GM18498 (cell line): Measurements from ENCODE around the gene GARIN6.
"Not testable (repeated sequence)": the region's sequence is repeated elsewhere in the genome, so short reads cannot be mapped to it uniquely, and the experiment has no call there.

Source experiments
- ATAC-seq: cut with Tn5 transposase; IDR thresholded peaks from one replicate; pipeline ENCODE4 v1.9.1; 2021; ENCODE audit warnings: mild to moderate bottlenecking, moderate library complexity; ENCODE audit not compliant: unreplicated experiment

GARIN6 gene

DNA sequence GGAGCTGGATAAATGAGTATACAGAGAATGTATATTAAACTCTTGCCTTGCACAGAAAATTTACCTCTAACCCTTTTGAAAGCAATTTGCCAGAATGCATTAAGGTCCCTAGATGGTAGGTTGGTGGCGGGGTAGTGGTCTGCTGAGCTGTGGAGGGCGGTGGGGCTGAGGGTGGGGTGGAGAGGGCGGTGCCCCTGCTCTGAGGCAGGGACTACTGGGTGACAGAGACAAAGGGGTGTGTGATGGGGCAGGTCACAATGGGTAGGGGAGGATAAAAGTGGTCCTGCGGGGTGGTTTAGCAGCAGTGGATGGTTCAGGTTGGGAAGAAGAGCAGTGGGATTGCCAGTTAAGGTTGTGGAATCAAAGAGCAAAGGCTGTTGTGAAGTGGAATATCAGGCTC is at the start of gene GARIN6:
Gene GARIN6, plus strand, starts transcription at position 301 of the 400 bp plus-strand sequence. CDS start 422 bp downstream, outside the sequence.
- no peak for ATAC-seq

DNA sequence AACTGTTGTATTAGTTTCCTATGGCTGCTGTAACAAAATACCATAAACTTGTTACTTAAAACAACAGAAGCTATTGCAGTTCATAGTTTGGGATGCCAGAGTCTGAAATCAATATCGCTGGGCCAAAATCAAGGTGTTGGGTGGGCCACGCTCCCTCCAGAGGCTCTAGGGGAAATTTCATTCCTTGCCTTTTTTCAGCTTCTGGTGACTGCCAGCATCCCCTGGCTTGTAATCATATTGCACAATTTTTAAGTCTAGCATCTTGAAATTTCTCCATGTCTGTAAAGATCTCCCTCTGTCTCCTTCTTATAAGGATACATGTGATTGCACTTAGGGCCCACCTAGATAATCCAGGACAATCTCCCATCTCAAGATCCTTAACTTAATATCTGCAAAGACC is 48.8 kb upstream of the GARIN6 start:
- ATAC-seq = no peak

DNA sequence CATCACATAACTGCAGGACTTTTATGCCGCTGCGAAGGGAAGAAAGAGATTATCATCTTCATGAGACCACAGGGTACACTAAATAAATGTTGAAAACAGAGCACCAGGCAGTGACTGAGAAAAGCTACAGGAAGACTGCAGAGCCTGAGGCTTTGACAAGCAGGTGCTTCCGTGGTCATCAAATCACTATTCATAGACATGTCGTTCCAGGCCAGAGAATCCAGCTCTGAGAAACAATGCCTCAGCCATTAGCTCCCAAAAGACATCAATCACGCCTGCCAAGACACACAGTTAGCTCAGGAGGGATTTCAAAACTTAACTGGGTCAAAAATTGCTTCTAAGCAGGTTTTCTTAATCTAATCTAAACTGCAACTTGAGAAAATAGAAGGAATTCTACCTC is 47.2 kb upstream of the GARIN6 start:
- peak; percentile 90 for ATAC-seq

DNA sequence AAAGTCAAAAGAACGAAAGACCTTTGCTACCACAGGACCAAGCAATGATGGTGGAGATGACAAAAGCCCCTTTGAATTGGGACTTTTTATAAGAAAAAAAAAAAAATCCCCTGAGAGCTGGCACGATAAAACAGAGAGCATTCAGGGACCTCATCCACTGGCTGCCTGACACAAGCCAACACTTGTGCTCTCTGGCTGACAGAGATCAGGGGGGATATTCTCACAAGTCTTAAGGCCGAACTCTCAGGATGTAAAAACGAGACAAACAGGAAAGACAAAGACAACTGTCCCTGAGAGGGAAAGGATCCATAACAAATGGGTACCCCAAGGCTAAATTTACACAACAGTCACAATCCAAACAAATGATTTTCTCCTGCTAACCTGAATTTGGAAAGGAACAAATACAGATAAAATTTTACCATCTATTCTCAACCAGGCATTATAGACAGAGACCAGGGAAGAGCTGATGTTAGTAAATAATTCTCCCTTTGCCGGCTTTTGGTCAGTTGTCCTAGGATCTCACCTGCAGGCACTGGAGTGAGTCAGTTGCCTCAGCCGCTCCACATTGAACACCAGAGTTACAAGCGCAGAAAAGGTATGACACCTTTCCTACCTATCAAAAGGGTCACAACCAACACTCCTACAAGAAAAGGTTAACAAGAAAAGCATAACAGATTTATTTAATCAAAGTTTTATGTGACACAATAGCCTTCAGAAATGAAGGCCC is 37.9 kb upstream of the GARIN6 start:
- ATAC-seq = no peak

DNA sequence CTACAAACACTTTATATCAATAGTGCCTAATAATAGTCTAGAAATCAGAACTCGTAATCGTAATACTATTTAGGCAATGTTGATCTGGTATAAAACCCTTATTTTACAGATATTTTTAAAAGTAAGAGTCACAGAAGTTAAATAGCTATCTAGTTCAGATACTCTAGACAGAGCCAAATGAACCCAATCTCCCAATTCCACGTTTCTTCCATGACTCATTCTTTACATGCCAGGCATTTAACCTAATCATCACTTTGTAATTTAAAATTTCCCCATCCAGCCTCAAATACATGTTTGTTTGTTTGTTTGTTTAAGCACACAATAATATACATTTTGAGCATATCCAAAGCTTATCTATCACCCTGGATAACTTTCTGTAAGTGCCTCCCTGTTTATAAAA is 36.4 kb upstream of the GARIN6 start:
- no peak for ATAC-seq

DNA sequence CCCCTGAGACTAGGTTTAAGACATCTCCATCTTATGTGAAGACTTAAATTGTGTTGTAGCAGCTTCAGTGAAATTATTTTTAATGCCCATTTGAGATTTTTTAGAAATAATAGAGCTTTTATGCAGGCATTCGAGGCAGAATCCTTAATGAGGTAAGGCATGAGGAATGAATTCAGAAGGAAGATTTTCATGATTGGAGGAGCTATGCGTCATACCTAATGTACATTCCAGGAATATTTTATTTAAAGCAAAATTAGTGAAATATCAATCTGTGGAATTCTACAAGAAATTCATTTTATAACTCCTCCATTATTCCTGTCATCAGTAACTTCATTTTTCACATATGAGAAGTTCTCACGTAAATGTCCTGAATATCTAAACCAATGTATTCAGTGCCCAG is 36.0 kb upstream of the GARIN6 start:
- ATAC-seq = no peak

DNA sequence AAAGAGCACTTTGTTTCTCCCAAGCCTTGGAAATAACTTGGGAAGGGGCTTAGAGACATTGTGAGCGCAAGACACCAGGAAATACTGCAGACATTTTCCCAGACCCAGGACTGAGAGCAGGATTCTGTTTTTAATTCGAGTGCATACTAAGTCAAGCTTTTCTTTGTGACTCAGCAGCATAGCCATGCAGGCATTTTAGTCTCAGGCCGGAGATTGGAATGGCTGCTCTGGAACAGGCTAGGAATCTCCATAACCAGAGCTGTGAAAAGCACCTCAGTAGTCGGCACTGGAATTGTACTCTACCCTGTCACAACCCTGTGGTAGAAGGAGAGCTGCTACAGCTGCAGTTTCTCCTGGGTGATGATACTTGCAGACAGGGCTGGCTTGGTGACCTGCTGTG is 28.9 kb upstream of the GARIN6 start:
- no peak for ATAC-seq

DNA sequence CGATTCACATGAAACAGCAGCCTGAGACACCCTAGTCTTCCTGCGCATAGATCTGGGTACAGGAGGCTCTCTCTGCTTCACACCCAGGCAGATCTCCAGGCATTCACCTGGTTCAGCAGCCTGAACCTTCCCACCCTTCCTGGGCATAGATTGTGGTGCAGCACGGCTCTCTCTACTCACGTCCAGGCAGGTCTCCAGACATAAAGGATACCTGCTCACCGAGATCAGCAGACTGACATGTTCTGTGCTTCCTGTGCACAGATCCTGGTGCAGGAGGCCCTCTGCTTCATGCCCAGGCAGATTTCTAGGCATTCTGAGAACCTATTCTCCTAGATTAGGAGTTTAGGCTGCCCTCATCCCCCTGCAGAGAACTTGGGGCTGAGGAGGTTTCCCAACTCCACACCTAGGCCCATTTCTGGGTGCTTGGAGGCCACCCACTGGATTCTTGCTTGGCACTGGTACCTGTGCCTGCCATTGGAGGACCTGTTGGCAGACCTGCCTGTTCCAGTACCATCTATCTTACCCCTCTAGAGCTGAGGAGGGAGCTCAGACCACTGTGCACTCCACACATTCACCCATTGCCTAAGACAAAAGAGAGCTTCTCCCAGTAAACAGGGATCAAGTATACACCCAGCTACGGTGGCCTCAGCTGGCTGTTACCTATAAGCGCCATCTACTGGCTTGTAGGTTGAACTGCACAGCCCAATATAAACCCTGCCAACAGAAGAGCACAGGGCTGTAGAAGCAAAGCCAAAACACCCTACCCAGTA is 28.0 kb upstream of the GARIN6 start:
- ATAC-seq = peak; percentile 97

DNA sequence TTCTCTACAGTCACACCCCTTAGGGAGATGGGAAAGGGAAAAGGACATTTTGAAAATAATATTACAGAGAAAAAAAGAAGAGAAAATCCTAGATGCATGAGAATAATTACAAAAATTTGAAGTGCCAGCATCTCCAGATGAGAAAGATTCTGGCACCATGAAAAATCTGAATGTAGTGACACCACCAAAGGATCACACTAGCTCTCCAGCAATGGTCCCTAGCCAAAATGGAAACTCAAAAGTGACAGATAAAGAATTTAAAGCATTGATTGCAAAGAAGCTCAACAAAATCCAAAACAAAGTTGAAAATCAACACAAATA is 27.4 kb upstream of the GARIN6 start:
- no peak for ATAC-seq

DNA sequence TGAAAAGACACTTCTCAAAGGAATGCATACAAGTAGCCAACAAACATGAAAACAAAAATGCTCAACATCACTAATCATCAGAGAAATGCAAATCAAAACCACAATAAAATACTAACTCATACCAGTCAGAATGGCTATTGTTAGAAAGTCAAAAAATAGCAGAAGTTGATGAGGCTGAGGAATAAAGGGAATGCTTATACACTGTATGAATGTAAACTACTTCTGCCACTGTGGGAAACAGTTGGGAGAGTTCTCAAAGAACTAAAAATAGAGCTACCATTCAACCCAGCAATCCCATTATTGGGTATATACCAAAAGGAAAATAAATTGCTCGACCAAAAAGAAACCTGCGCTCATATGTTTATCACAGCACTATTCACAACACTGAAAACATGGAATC is 23.0 kb upstream of the GARIN6 start:
- ATAC-seq = not testable (repeated sequence)

DNA sequence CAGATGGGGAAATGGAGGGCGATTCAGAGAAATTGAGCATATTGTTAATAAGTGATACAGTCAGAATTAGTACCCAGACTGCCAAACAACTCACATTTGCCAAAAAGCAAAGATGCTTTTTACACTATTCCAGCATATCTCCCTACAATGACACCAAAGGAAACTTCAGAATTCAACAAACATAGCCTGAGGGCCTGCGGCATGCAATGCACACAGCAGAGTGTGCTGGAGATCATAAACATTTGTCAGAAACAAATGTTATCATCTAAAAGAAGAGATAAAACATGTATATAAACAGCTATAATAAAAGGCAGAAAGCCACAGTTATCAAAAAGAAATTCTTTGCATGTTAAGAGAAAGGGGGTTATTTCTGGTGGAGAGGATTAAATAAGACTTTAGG is 20.1 kb upstream of the GARIN6 start:
- no peak for ATAC-seq

DNA sequence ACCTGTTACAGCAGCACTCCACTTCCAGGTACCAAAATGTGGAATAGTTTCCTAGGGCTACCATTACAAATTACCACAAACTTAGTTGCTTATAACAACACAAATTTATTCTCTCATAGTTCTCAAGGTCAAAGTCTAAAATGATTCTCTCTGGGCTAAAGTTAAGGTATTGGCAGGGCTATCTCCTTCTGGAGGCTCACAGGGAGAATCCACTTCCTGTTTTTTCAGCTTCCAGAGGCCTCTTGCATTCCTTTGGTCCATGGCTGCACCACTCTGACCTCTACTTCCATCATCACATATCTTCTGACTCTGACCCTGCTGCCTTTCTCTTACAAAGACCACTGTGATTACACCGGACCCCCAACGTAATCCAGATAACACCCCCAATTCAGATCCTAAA is 2.9 kb upstream of the GARIN6 start:
- ATAC-seq = no peak

DNA sequence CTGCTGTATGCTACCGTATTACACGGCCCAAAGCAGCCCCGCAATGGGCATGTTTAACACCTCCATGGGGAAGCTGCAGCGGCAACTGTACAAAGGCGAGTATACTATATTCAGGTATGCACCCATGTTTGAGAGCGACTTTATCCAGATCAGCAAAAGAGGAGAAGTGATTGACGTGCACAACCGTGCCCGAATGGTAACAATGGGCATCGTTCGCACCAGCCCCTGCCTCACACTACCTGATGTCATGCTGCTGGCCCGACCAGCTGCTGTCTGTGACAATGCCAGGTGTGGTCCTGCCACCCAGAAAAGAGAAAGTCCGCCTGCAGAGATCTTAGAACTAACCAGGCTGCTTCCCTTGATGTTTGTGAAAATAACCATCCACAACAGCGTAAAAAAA is 630 bp downstream of the GARIN6 start:
- no peak for ATAC-seq

DNA sequence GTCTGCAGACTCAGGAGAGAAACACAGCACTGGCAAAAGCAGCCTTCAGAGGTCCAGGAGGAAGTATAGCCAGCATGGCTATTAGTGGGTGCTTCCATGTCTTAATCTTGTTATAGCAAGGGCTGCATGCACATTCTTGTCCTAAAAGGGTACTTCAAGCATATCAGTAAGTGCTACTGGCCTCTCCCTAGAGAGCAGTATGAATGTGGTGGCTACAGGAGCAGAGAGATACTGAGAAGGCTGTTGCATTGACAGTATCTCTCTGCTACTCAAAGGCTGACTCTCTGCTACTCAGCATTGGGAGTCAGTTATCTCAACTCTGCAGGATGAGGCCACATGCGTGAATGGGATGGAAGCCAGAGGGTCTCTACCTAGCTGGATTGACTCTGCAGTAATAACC is 2.0 kb downstream of the GARIN6 start:
- no peak for ATAC-seq

DNA sequence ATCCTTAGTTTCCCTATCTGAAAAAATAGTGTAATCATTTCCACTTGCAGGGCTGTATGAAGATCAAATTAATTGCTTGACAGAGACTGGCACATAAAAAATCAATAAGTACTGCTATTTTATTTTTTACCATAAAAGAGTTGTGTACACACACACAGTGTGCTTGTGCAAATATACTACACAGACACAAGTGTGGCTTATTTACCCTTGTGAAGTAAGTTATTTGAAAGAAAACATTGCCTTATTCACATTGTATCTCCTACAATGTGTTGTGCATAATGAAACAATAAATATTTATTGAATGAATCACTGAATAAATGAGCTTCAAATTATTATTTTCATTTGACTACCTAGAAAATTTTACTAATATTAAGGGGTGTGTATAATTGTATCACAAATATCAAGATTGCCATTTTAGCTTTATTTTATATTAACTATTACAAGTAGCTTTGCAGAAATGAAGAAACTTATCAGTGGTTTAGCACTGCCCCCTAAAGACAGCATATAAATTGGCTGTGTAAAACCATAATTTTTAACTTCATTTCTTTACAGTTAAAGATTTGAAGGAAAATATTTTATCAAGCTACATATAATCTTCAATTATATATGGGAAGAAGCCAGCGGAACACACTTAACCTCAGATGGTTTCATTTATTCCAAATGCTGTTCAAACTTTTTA is 11.3 kb downstream of the GARIN6 start:
- no peak for ATAC-seq

DNA sequence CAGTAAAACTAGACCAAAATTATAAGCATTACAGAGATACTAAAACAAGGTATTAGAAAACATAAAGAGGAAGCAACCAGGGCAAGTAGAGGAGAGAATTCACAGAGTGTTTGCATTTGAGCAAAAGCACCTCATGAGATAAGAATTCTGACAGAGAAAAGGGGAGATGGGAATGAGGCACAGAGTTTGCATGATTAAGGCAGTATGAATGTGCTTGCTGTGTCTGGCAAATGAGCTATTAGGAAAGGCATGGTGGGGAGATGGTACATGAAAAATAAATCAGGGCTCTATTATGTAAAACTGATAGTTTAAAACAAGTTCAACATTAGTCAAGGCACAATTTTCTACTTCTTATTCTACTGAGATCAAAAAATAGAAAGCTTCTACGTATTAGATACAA is 23.1 kb downstream of the GARIN6 start:
- ATAC-seq = no peak

DNA sequence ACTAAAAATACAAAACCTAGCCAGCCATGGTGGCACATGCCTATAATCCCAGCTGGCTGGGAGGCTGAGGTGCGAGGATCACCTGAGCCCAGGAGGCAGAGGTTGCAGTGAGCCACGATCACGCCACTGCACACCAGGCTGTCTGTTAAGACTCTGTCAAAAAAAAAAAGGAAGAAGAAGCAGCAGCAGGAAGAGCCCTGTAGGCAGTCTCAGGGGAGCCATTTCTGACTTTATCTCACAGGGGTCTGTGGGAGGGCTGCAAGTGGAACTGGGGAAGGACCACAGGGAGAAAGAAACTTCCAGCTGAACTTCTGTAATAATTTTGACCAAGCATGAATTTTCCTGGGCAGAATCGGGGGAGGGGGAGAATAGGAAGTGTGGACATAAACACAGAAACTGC is 32.7 kb downstream of the GARIN6 start:
- no peak for ATAC-seq

DNA sequence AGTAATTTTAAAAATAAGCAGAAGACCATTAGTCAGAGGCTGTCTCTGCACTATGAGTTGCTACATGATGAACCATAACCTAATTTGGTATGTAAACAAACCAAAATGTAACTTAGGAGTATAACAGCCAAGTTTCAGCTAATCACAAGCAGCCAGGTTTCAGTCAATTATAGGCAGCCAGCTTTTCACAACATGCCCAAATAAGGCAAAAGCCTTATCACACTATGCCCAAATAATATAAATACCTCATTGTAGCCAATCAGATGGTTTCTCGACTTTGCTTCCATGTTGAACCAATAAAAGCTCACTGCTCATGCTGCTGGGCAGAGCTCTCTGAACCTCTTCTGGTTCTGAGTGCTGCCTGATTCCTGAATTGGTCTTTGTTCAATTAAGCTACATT is 38.6 kb downstream of the GARIN6 start:
- no peak for ATAC-seq

DNA sequence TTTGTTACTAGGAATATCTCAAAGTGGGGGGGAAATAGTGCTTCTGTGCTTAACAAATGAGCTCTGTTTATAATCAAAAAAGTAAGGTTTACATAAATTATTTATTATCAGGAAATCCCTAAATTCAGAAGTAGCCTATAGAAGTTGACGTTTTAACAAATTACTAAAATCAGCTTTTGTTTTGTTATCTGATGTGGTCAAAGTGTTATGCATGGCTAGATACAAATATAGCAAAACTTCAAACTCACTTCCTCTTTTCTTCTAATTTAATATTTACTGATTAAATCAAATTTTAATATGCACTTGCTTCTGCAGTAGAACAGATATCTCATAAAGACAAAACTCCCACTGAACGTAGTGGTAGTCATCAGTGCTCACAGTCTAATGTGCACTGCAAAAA is 47.5 kb downstream of the GARIN6 start:
- ATAC-seq = no peak
